Ascending aorta (tissue), 2 donors: ENCODE data around the gene CKM. TPM values are rescaled to one million over a fixed set of nuclear protein-coding genes. Genes with fewer than 3 reads are reported as not detected.

ENCODE experiments used
- DNase-seq, 2 donors: peaks; one replicate each; pipeline ENCODE4 v3.0.0-alpha.2; 2019; ENCODE audit warnings: low spot score in 2 of 2
- H3K27ac ChIP-seq, 2 donors: fragments of 200-600 bp; sonication (generic); one replicate each; pipeline ENCODE4 v1.5.1; 2016 to 2017; ENCODE audit warnings: mild to moderate bottlenecking in 1 of 2
- H3K27me3 ChIP-seq: fragments of 200-600 bp; sonication (generic); one replicate; pipeline ENCODE4 v1.5.1; 2017
- H3K36me3 ChIP-seq, 2 donors: fragments of 200-600 bp; sonication (generic); one replicate each; pipeline ENCODE4 v1.5.1; 2016
- H3K4me1 ChIP-seq, 2 donors: fragments of 200-600 bp; sonication (generic); one replicate each; pipeline ENCODE4 v1.5.1; 2016 to 2017; ENCODE audit warnings: mild to moderate bottlenecking in 1 of 2
- H3K4me3 ChIP-seq, 2 donors: fragments of 200-600 bp; sonication (generic); one replicate each; pipeline ENCODE4 v1.5.1; 2016 to 2017; ENCODE audit warnings: mild to moderate bottlenecking in 1 of 2
- H3K9me3 ChIP-seq, 2 donors: fragments of 200-600 bp; sonication (generic); one replicate each; pipeline ENCODE4 v1.5.1; 2016
- CTCF ChIP-seq, 3 experiments: fragments of 200-600 bp in 2 of 3; fragments of 450-650 bp in 1 of 3; sonication (generic) in 2 of 3; IDR thresholded peaks; one replicate each; pipeline ENCODE4 v1.5.1; 2016 to 2019; ENCODE audit warnings: antibody characterized with exemption in 3 of 3, mild to moderate bottlenecking in 1 of 3, moderate library complexity in 1 of 3
- intact Hi-C: fragments of 100-400 bp; cut with DNase I; formaldehyde crosslinking; loops from one replicate; pipeline ENCODE4 v1.15.1; 2023
- total RNA-seq: library from RNA; depleted of rRNA; stranded (reverse); fragments of >200 nt; gene quantifications from one replicate; pipeline ENCODE4 v1.1.0, GENCODE V29; 2016

Gene CKM
- total RNA-seq, 1 donor from 2014 or later = not detected

GRCh38 chr19:45302416-45302815 is 20.3 kb downstream of the CKM start:
- DNase-seq = no peak
- TF ChIP-seq CTCF (IDR thresholded peaks at IDR 0.05) = no peak
- Histone ChIP-seq H3K27ac (no peak overlapping the region), H3K36me3 (peaks cover 2 to 26% of the 10 kb centered on the region in 2 donors), H3K9me3 (no peaks in the 10 kb centered on the region), H3K4me3 (no peak overlapping the region), H3K27me3 (no peaks in the 10 kb centered on the region), H3K4me1 (no peaks in the 10 kb centered on the region)
- intact Hi-C loops = no loop called here

- peaks cover 6 to 42% of the 10 kb centered on the region in 2 donors for H3K36me3 ChIP-seq
- TF ChIP-seq CTCF (IDR thresholded peaks at IDR 0.05) = no peak
- no peaks in the 10 kb centered on the region for H3K27me3 ChIP-seq
- intact Hi-C loops = no loop called here
- no peak overlapping the region for H3K27ac ChIP-seq
- H3K4me1 ChIP-seq = no peaks in the 10 kb centered on the region
- no peak for DNase-seq
- no peaks in the 10 kb centered on the region for H3K9me3 ChIP-seq
- no peak overlapping the region for H3K4me3 ChIP-seq
Observed at GRCh38 chr19:45299719-45300118, 23.0 kb downstream of the CKM start.

- DNase-seq = no peak
- H3K27me3 ChIP-seq = no peaks in the 10 kb centered on the region
- intact Hi-C loops = no loop called here
- no peak overlapping the region for H3K4me3 ChIP-seq
- H3K36me3 ChIP-seq = peaks cover 6 to 52% of the 10 kb centered on the region in 2 donors
- peaks cover 0 to 5% of the 10 kb centered on the region in 2 donors for H3K4me1 ChIP-seq
- H3K9me3 ChIP-seq = peaks cover 0 to 4% of the 10 kb centered on the region in 2 donors
- no peak for TF ChIP-seq CTCF (IDR thresholded peaks at IDR 0.05)
- no peak overlapping the region for H3K27ac ChIP-seq
Observed at GRCh38 chr19:45298264-45298663, 24.4 kb downstream of the CKM start.

GRCh38 chr19:45297674-45298073 is 25.0 kb downstream of the CKM start:
- Histone ChIP-seq H3K4me3 (no peak overlapping the region), H3K9me3 (peaks cover 0 to 9% of the 10 kb centered on the region in 2 donors), H3K36me3 (peaks cover 6 to 57% of the 10 kb centered on the region in 2 donors), H3K4me1 (peaks cover 0 to 5% of the 10 kb centered on the region in 2 donors), H3K27me3 (no peaks in the 10 kb centered on the region), H3K27ac (no peak overlapping the region)
- intact Hi-C loops = no loop called here
- TF ChIP-seq CTCF (IDR thresholded peaks at IDR 0.05) = no peak
- DNase-seq = no peak

GRCh38 chr19:45296355-45296754 is 26.3 kb downstream of the CKM start:
- intact Hi-C loops = no loop called here

More at GRCh38 chr19:45296355-45296754, 26.3 kb downstream of the CKM start:
- Histone ChIP-seq H3K4me1 (peaks cover 0 to 5% of the 10 kb centered on the region in 2 donors), H3K4me3 (no peak overlapping the region), H3K36me3 (peaks cover 6 to 59% of the 10 kb centered on the region in 2 donors), H3K9me3 (peaks cover 0 to 9% of the 10 kb centered on the region in 2 donors), H3K27me3 (no peaks in the 10 kb centered on the region), H3K27ac (no peak overlapping the region)
- no peak for DNase-seq
- no peak for TF ChIP-seq CTCF (IDR thresholded peaks at IDR 0.05)
